Spleen (tissue), 7 donors: Measurements from ENCODE around the gene BANF2.

ENCODE experiments used
- POLR2A ChIP-seq, 3 donors: fragments of 450-650 bp; IDR thresholded peaks; one replicate each; pipeline ENCODE4 v1.5.1; 2017; ENCODE audit warnings: antibody characterized with exemption in 3 of 3, mild to moderate bottlenecking in 1 of 3
- TF ChIP-seq, protein P1 (sequence below), 11 experiments: fragments of 200-600 bp in 7 of 11; fragments of 450-650 bp in 4 of 11; sonication (generic) in 4 of 11; IDR thresholded peaks in 8 of 11; conservative IDR thresholded peaks in 3 of 11; 1 replicate in 7 of 11; 2 replicates in 4 of 11; pipeline versions ENCODE4 v1.4.0 to v1.8.0; 2016 to 2021; ENCODE audit warnings: antibody characterized with exemption in 11 of 11, inconsistent platforms in 4 of 11, mild to moderate bottlenecking in 1 of 11
- donor health status: DM: no; HTN: no; CAD: no; lungs with moderate emphysema.
- donor health status: DM: no; HTN: no; CAD: no.
- donor health status: DM: no; HTN: no; CAD: no.

DNA sequence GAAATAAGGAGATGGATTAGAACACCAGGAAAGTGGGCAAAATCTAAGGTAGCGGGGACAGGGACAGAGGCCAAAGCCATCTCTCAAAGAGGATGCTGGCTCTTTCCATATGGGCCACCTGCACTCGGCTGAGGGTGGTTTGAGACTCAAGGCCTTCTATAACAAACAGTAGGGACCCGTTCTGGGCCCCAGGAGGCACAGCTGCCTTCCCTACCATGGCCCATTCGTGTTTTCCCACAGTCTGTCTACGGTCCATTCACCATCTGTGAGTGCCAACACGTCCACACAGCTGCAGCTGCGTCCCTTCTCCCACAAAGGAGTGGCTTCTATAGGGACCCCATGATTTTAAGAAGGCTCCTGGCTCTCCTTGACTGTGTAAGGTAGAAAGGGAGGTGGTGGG, 871 bp downstream of the BANF2 start:
- TF ChIP-seq, protein P1, sequence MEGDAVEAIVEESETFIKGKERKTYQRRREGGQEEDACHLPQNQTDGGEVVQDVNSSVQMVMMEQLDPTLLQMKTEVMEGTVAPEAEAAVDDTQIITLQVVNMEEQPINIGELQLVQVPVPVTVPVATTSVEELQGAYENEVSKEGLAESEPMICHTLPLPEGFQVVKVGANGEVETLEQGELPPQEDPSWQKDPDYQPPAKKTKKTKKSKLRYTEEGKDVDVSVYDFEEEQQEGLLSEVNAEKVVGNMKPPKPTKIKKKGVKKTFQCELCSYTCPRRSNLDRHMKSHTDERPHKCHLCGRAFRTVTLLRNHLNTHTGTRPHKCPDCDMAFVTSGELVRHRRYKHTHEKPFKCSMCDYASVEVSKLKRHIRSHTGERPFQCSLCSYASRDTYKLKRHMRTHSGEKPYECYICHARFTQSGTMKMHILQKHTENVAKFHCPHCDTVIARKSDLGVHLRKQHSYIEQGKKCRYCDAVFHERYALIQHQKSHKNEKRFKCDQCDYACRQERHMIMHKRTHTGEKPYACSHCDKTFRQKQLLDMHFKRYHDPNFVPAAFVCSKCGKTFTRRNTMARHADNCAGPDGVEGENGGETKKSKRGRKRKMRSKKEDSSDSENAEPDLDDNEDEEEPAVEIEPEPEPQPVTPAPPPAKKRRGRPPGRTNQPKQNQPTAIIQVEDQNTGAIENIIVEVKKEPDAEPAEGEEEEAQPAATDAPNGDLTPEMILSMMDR (IDR thresholded peaks at IDR 0.05 in 8 of 11, conservative IDR thresholded peaks at IDR 0.05 in 3 of 11): no peak
- no peak for TF ChIP-seq POLR2A (IDR thresholded peaks at IDR 0.05)
